GM12891 (cell line): Measurements from ENCODE around the gene SORBS1.

Experiments used
- POLR2AphosphoS5 ChIP-seq: IDR thresholded peaks from 2 replicates; pipeline ENCODE4 v1.6.1; 2011; ENCODE audit warnings: low read depth, low read length, control low read depth
- TAF1 ChIP-seq: IDR thresholded peaks from 2 replicates; pipeline ENCODE4 v1.6.1; 2011; ENCODE audit warnings: low read depth, low read length, control low read depth

GRCh38 chr10:95482501-95483233 lies 78.5 kb downstream of the SORBS1 start:
- TF ChIP-seq POLR2AphosphoS5 (no peak), TAF1 (no peak)
